AG10803 (cell line): ENCODE data around the gene EDEM2.

Experiments used
- DNase-seq: peaks from one replicate; pipeline ENCODE4 v3.0.0; 2010; ENCODE audit warnings: low read depth
- H3K4me3 ChIP-seq: 2 replicates; pipeline ENCODE4 v1.5.1; 2011; ENCODE audit warnings: mild to moderate bottlenecking, low read length, control low read depth
- CTCF ChIP-seq: conservative IDR thresholded peaks from 2 replicates; pipeline ENCODE4 v1.5.1; 2011; ENCODE audit warnings: mild to moderate bottlenecking, low read length, control low read depth, inconsistent platforms

Gene EDEM2

GRCh38 chr20:35133031-35133430 is 14.1 kb downstream of the EDEM2 start:
- no peak overlapping the region for H3K4me3 ChIP-seq
- DNase-seq = no peak
- TF ChIP-seq CTCF = no peak

- TF ChIP-seq CTCF = no peak
- DNase-seq = no peak
- H3K4me3 ChIP-seq = no peak overlapping the region
Measured at GRCh38 chr20:35131934-35132333, 15.2 kb downstream of the EDEM2 start.

- no peak for DNase-seq
- no peak overlapping the region for H3K4me3 ChIP-seq
- TF ChIP-seq CTCF = no peak
Measured at GRCh38 chr20:35129647-35130069, 17.5 kb downstream of the EDEM2 start.

GRCh38 chr20:35125753-35126152 is 21.4 kb downstream of the EDEM2 start:
- DNase-seq = no peak
- TF ChIP-seq CTCF = no peak

GRCh38 chr20:35122756-35123405 is 24.3 kb downstream of the EDEM2 start:
- TF ChIP-seq CTCF = no peak
- no peak overlapping the region for H3K4me3 ChIP-seq
- DNase-seq = no peak

More at GRCh38 chr20:35125753-35126152, 21.4 kb downstream of the EDEM2 start:
- H3K4me3 ChIP-seq = no peak overlapping the region

- DNase-seq = no peak
- no peak overlapping the region for H3K4me3 ChIP-seq
- no peak for TF ChIP-seq CTCF
Measured at GRCh38 chr20:35121186-35121585, 25.9 kb downstream of the EDEM2 start.

GRCh38 chr20:35120012-35120701 is 27.0 kb downstream of the EDEM2 start:
- TF ChIP-seq CTCF = no peak
- no peak overlapping the region for H3K4me3 ChIP-seq
- no peak for DNase-seq
